ENCODE results near the gene ATXN1L. TPM values are rescaled to one million over a fixed set of nuclear protein-coding genes. Genes with fewer than 3 reads are reported as not detected.

ATXN1L gene
- total and polyA plus RNA-seq, 9 donors, result 12.5 to 29.5 (median 26.0) TPM

GRCh38 chr16:71843572-71843971 is 2.2 kb upstream of the ATXN1L start:
- intact Hi-C loops (cut with DNase I), result no loop called here
- Histone ChIP-seq H3K36me3 (no peaks in the 10 kb centered on the region), H3K9me3 (no peaks in the 10 kb centered on the region), H3K27ac (no peak overlapping the region), H3K27me3 (no peaks in the 10 kb centered on the region), H3K4me1 (ENCODE audit: insufficient read depth) (peaks cover 2% of the 10 kb centered on the region), H3K4me3 (no peak overlapping the region)
- 59 to 69% (median 63%) methylated on average over 2 of the region's 2 CpGs for WGBS, 3 donors
- TF ChIP-seq POLR2A (IDR thresholded peaks at IDR 0.05), result no peak
- DNase-seq, result no peak

GRCh38 chr16:71846431-71846830 is 655 bp downstream of the ATXN1L start:
- H3K36me3 ChIP-seq, result no peaks in the 10 kb centered on the region
- intact Hi-C loops (cut with DNase I), result no loop called here

DNA sequence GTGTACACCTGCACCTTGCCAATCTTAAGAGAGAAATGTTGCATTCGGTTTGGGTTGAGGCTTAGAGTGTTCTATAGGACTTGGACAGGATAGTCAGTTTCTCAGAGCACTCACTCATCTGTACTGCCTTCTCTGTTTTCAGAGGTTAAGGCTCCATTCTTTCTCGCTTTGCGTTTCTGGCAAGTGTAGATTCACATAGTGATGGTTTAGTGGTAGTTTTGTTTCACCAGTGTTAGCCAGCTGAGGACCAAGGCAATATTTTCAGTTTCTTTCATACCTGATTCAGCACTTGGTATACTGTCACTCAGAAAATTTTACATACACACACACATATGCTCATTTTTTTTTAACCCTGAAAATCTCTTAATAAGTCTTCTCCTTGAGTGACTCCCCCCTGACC is 1.3 kb downstream of the ATXN1L start:
- no peak for TF ChIP-seq POLR2A (IDR thresholded peaks at IDR 0.05)
- TF ChIP-seq, protein P1, sequence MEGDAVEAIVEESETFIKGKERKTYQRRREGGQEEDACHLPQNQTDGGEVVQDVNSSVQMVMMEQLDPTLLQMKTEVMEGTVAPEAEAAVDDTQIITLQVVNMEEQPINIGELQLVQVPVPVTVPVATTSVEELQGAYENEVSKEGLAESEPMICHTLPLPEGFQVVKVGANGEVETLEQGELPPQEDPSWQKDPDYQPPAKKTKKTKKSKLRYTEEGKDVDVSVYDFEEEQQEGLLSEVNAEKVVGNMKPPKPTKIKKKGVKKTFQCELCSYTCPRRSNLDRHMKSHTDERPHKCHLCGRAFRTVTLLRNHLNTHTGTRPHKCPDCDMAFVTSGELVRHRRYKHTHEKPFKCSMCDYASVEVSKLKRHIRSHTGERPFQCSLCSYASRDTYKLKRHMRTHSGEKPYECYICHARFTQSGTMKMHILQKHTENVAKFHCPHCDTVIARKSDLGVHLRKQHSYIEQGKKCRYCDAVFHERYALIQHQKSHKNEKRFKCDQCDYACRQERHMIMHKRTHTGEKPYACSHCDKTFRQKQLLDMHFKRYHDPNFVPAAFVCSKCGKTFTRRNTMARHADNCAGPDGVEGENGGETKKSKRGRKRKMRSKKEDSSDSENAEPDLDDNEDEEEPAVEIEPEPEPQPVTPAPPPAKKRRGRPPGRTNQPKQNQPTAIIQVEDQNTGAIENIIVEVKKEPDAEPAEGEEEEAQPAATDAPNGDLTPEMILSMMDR (IDR thresholded peaks at IDR 0.05), result no peak
- TF ChIP-seq EP300 (IDR thresholded peaks at IDR 0.05), result no peak
- Histone ChIP-seq H3K4me3 (no peak overlapping the region), H3K9me3 (no peaks in the 10 kb centered on the region), H3K27me3 (no peaks in the 10 kb centered on the region), H3K4me1 (ENCODE audit: insufficient read depth) (peaks cover 2% of the 10 kb centered on the region), H3K36me3 (no peaks in the 10 kb centered on the region), H3K27ac (no peak overlapping the region)
- intact Hi-C loops (cut with DNase I), result no loop called here
- WGBS, 3 donors, result 54 to 62% (median 55%) methylated on average over 3 of the region's 3 CpGs
- no peak for DNase-seq

More at GRCh38 chr16:71846431-71846830, 655 bp downstream of the ATXN1L start:
- Histone ChIP-seq H3K4me1 (ENCODE audit: insufficient read depth) (peaks cover 2% of the 10 kb centered on the region), H3K27me3 (no peaks in the 10 kb centered on the region), H3K27ac (peak overlapping the region in 1 of 2 donors; percentile 63), H3K4me3 (peak overlapping the region; percentile 83), H3K9me3 (no peaks in the 10 kb centered on the region)
- TF ChIP-seq POLR2A (IDR thresholded peaks at IDR 0.05) (no peak), EP300 (IDR thresholded peaks at IDR 0.05) (no peak)
- TF ChIP-seq, protein P1 (IDR thresholded peaks at IDR 0.05), result no peak
- WGBS, 3 donors, result 0 to 1% (median 1%) methylated on average over 20 of the region's 20 CpGs
- peak in 2 of 5 donors; percentile 35 to 44 for DNase-seq

GRCh38 chr16:71848622-71849021 is 2.8 kb downstream of the ATXN1L start:
- intact Hi-C loops (cut with DNase I), result no loop called here
- DNase-seq, result no peak

GRCh38 chr16:71851746-71852145 is 6.0 kb downstream of the ATXN1L start:
- Histone ChIP-seq H3K4me3 (no peak overlapping the region), H3K4me1 (ENCODE audit: insufficient read depth) (peaks cover 2% of the 10 kb centered on the region), H3K9me3 (no peaks in the 10 kb centered on the region), H3K27me3 (no peaks in the 10 kb centered on the region), H3K36me3 (no peaks in the 10 kb centered on the region), H3K27ac (no peak overlapping the region)
- intact Hi-C loops (cut with DNase I), result no loop called here
- WGBS, 3 donors, result 69 to 96% (median 90%) methylated on average over 8 of the region's 8 CpGs
- no peak for DNase-seq
- TF ChIP-seq EP300 (IDR thresholded peaks at IDR 0.05) (no peak), POLR2A (IDR thresholded peaks at IDR 0.05) (no peak)
- TF ChIP-seq, protein P1 (IDR thresholded peaks at IDR 0.05), result no peak

More at GRCh38 chr16:71848622-71849021, 2.8 kb downstream of the ATXN1L start:
- WGBS, 3 donors, result 84 to 94% (median 87%) methylated on average over 6 of the region's 6 CpGs
- no peaks in the 10 kb centered on the region for H3K36me3 ChIP-seq
- H3K27me3 ChIP-seq, result no peaks in the 10 kb centered on the region
- no peak overlapping the region for H3K4me3 ChIP-seq
- TF ChIP-seq EP300 (IDR thresholded peaks at IDR 0.05) (no peak), POLR2A (IDR thresholded peaks at IDR 0.05) (no peak)
- TF ChIP-seq, protein P1 (IDR thresholded peaks at IDR 0.05), result no peak
- H3K4me1 ChIP-seq (ENCODE audit: insufficient read depth), result peaks cover 2% of the 10 kb centered on the region
- no peak overlapping the region for H3K27ac ChIP-seq
- H3K9me3 ChIP-seq, result no peaks in the 10 kb centered on the region
